Peyer's patch (tissue), 4 donors: Measurements from ENCODE around the gene ADGRL3.

Experiments
- POLR2A ChIP-seq, 2 donors: fragments of 450-650 bp; IDR thresholded peaks; one replicate each; pipeline ENCODE4 v1.5.1; 2017; ENCODE audit warnings: antibody characterized with exemption in 2 of 2, mild to moderate bottlenecking in 2 of 2, moderate library complexity in 2 of 2
- TF ChIP-seq, protein P1 (sequence below), 6 experiments: fragments of 450-650 bp in 4 of 6; fragments of 200-600 bp in 2 of 6; sonication (generic) in 1 of 6; IDR thresholded peaks; one replicate each; pipeline ENCODE4 v1.5.1; 2017 to 2019; ENCODE audit warnings: antibody characterized with exemption in 6 of 6, mild to moderate bottlenecking in 3 of 6, moderate library complexity in 1 of 6

DNA sequence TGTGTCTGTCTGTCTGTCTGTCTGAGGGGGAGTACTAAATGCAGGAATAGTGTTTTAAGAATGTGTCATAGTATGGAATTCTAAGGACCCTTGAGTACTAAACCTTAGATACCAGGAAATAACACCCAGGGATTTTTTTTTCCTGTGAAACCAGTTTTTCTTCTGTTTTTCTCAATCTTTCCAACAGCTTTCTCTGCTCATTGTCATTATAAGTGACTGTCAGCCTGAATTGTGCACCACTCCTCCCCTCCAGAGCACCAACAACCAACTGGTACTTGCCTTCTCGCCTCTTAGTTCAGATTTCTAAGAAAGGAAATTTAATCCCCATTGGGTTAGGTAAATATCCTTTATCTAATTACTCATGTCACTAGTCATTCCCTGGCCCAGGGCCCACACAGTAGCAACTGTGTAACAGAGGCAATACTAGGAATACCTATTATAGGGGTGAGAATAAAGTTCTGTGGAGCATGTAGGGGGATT lies 320.6 kb downstream of the ADGRL3 start:
- TF ChIP-seq, protein P1, sequence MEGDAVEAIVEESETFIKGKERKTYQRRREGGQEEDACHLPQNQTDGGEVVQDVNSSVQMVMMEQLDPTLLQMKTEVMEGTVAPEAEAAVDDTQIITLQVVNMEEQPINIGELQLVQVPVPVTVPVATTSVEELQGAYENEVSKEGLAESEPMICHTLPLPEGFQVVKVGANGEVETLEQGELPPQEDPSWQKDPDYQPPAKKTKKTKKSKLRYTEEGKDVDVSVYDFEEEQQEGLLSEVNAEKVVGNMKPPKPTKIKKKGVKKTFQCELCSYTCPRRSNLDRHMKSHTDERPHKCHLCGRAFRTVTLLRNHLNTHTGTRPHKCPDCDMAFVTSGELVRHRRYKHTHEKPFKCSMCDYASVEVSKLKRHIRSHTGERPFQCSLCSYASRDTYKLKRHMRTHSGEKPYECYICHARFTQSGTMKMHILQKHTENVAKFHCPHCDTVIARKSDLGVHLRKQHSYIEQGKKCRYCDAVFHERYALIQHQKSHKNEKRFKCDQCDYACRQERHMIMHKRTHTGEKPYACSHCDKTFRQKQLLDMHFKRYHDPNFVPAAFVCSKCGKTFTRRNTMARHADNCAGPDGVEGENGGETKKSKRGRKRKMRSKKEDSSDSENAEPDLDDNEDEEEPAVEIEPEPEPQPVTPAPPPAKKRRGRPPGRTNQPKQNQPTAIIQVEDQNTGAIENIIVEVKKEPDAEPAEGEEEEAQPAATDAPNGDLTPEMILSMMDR (IDR thresholded peaks at IDR 0.05) = no peak
- TF ChIP-seq POLR2A (IDR thresholded peaks at IDR 0.05) = no peak
